Activated T-cell treated with anti-CD3 and anti-CD28 coated beads, Interleukin-2, amount 50 U/mL, for 72 hours (primary cell): ENCODE measurements around the gene CLMP. TPM values are rescaled to one million over a fixed set of nuclear protein-coding genes. Genes with fewer than 3 reads are reported as not detected.

Source experiments
- ATAC-seq, 2 donors: fragments of 150-1000 bp; cut with Tn5 transposase; replicated peaks in 1 of 2; 2 replicates each; pipeline ENCODE4 v1.10.0; 2021; ENCODE audit warnings: moderate library complexity in 2 of 2, mild to moderate bottlenecking in 1 of 2
- DNase-seq, 2 donors: peaks; one replicate each; pipeline ENCODE4 v3.0.0; 2021 to 2022; ENCODE audit warnings: mixed read lengths in 1 of 2
- H3K27ac Mint-ChIP-seq: one replicate; pipeline ENCODE4 v1.8.0; 2022; ENCODE audit warnings: mild to moderate bottlenecking, moderate library complexity, mixed read lengths
- H3K27me3 Mint-ChIP-seq: one replicate; pipeline ENCODE4 v1.8.0; 2022; ENCODE audit warnings: low read depth, mixed read lengths
- H3K36me3 Mint-ChIP-seq, 2 donors: one replicate each; pipeline ENCODE4 v1.8.0; 2022; ENCODE audit warnings: mixed read lengths in 2 of 2, mild to moderate bottlenecking in 1 of 2; ENCODE audit not compliant: insufficient read depth in 2 of 2
- H3K4me1 Mint-ChIP-seq: one replicate; pipeline ENCODE4 v1.8.0; 2022; ENCODE audit warnings: low read depth, mixed read lengths
- H3K4me3 Mint-ChIP-seq, 2 donors: one replicate each; pipeline ENCODE4 v1.8.0; 2022; ENCODE audit warnings: mild to moderate bottlenecking in 2 of 2, mixed read lengths in 2 of 2, moderate library complexity in 2 of 2
- H3K9me3 Mint-ChIP-seq, 2 donors: one replicate each; pipeline ENCODE4 v1.8.0; 2022; ENCODE audit warnings: mixed read lengths in 2 of 2
- total RNA-seq, 2 donors: library from RNA; stranded (reverse); gene quantifications; one replicate each; pipeline ENCODE4 v1.2.3, GENCODE V29; 2022

CLMP gene
- total RNA-seq, 2 donors from 2014 or later: 0.17 to 0.19 TPM

GRCh38 chr11:123052901-123053721, 141.9 kb downstream of the CLMP start:
- Mint-ChIP-seq H3K4me1 (peaks cover 40% of the 10 kb centered on the region), H3K9me3 (no peaks in the 10 kb centered on the region), H3K4me3 (no peak overlapping the region), H3K27me3 (no peaks in the 10 kb centered on the region), H3K36me3 (peaks cover 4 to 23% of the 10 kb centered on the region in 2 donors), H3K27ac (no peak overlapping the region)
- ATAC-seq: peak in 1 of 2 donors; percentile 21
- DNase-seq: peak in 1 of 2 donors; percentile 55

GRCh38 chr11:123051634-123052033, 143.4 kb downstream of the CLMP start:
- Mint-ChIP-seq H3K9me3 (no peaks in the 10 kb centered on the region), H3K36me3 (peaks cover 0 to 11% of the 10 kb centered on the region in 2 donors), H3K4me3 (no peak overlapping the region), H3K27me3 (no peaks in the 10 kb centered on the region), H3K4me1 (peaks cover 26% of the 10 kb centered on the region), H3K27ac (peak overlapping the region; percentile 85)
- no peak for ATAC-seq
- DNase-seq: no peak

DNA sequence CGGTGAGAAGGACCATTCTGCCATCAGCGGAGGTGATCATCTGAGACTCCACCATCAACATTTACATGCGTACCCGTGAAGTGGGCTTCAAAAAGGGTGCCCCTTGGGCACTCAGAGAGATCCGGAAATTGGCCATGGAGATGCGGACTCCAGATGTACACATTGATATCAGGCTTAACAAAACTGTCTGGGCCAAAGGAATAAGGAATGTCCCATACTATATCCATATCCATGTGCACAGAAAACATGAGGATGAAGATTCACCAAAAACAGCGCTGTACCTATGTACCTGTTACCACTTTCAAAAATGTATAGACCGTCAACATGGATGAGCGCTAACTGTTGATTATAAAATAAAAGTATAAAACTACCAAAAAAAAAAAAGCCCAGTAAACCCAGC, 143.9 kb downstream of the CLMP start:
- Mint-ChIP-seq H3K27me3 (no peaks in the 10 kb centered on the region), H3K27ac (no peak overlapping the region), H3K36me3 (peaks cover 0 to 7% of the 10 kb centered on the region in 2 donors), H3K9me3 (no peaks in the 10 kb centered on the region), H3K4me3 (no peak overlapping the region), H3K4me1 (peaks cover 21% of the 10 kb centered on the region)
- DNase-seq (no peak), ATAC-seq (no peak)

DNA sequence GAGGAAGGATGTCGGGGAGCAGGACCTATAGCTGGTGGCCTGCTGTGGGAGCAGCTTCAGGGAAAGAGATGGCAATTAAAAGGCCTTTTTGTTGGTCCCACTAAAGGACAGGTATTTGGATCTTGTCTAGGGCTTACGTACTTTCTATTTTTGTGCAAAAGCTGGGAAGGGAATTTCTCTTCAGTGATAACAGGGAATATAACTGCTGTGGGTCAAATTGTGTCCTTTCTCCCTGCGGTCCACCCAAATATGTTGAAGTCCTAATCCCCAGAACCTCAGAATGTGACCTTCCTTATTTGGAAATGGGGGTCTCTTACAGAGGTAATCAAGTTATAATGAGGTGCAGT, 147.1 kb downstream of the CLMP start:
- DNase-seq: no peak
- no peak for ATAC-seq
- H3K4me1 Mint-ChIP-seq: no peaks in the 10 kb centered on the region
- no peak overlapping the region for H3K4me3 Mint-ChIP-seq
- H3K9me3 Mint-ChIP-seq: no peaks in the 10 kb centered on the region
- H3K27ac Mint-ChIP-seq: no peak overlapping the region
- H3K36me3 Mint-ChIP-seq: no peaks in the 10 kb centered on the region
- H3K27me3 Mint-ChIP-seq: no peaks in the 10 kb centered on the region

DNA sequence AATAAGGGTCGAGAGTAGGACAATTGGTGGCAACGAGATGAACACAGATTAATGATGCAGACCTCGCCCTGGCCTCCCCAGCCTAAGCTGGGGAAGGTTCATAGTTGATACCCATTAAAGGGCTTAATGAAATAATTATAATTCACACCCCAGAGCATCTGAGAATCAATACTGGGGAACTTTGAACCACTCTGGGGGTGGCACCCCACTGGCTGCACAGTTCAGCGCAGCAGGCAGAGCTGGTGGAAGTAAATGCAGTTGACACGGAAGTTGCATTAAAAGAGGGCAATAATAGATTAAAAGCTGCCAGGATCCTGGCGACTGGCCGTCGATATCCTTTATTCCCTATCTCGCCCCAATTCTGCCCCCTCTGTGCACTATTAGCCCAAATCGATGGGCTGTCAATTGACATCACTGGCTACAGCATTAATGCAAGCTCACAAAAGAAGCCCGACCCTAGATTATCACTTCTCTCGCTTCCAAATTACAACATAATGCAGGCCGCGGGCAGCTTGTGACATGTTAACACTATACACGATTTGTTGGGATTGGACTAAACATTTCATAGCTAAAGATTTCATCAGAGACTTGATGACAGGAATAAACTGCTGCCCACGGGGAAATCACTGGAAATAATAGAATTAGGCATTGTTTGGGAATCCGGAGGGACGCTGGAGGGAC, 147.6 kb downstream of the CLMP start:
- H3K27ac Mint-ChIP-seq: no peak overlapping the region
- ATAC-seq: no peak

DNA sequence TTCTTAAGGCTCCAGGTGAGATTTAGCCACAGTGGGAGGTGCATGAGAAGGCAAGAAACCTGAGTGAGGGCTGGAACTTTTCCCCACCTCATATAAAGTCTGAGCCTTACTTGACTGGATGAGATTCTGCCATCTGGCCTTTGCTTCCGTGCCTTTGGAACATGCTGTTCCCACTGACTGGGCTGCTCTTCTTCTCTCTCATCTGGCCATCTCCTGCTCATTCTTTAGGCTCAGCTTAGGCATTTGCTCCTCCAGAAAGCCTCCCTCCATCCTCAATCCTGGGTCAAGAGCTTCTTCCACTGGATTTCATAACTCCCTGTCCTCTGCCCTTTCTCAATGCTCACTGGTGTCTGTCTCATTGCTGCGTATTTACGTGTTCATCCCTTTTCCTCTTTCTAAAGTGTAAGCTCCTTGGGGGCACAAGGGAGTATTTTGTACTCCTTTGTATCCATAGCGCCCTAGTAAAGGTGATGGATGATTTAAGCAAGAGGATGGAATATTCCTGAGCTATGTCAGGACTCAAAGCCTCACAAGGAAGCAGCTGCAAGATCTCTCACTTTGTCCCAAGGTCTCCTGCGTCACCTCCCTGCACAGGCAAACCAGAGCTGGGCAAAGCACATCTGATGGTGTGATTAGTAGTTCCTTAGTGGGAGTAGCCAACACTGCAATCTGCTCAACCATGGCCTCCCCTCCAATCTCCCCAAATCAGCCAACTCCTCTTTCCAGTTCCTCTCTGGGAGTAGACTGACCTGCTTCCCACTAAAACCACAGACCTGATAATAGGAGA, 148.4 kb downstream of the CLMP start:
- Mint-ChIP-seq H3K27ac (no peak overlapping the region), H3K9me3 (no peaks in the 10 kb centered on the region), H3K36me3 (no peaks in the 10 kb centered on the region), H3K4me3 (no peak overlapping the region), H3K27me3 (no peaks in the 10 kb centered on the region), H3K4me1 (no peaks in the 10 kb centered on the region)
- no peak for DNase-seq
- no peak for ATAC-seq

More for the DNA sequence above, 147.6 kb downstream of the CLMP start:
- H3K4me3 Mint-ChIP-seq: no peak overlapping the region
- H3K9me3 Mint-ChIP-seq: no peaks in the 10 kb centered on the region
- DNase-seq: no peak
- H3K36me3 Mint-ChIP-seq: no peaks in the 10 kb centered on the region
- H3K27me3 Mint-ChIP-seq: no peaks in the 10 kb centered on the region
- no peaks in the 10 kb centered on the region for H3K4me1 Mint-ChIP-seq

GRCh38 chr11:123045101-123045500, 149.9 kb downstream of the CLMP start:
- Mint-ChIP-seq H3K27ac (no peak overlapping the region), H3K4me1 (no peaks in the 10 kb centered on the region), H3K27me3 (no peaks in the 10 kb centered on the region), H3K36me3 (no peaks in the 10 kb centered on the region), H3K9me3 (no peaks in the 10 kb centered on the region), H3K4me3 (no peak overlapping the region)
- no peak for DNase-seq
- ATAC-seq: no peak

DNA sequence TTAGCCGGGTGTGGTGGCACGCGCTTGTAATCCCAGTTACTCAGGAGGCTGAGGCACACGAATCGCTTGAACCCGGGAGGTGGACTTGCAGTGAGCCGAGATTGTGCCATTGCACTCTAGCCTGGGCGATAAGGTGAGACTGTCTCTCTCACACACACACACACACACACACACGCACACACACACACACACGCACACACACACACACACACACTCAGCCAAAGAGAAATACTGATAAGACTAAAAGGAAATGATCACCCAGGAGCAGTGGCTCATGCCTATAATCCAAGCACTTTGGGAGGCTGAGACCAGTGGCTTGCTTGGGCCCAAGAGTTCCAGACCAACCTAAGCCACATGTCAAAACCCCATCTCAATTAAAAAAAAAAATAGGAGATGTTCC, 153.9 kb downstream of the CLMP start:
- no peak overlapping the region for H3K4me3 Mint-ChIP-seq
- DNase-seq (no peak), ATAC-seq (no peak)
- H3K27ac Mint-ChIP-seq: no peak overlapping the region
- no peaks in the 10 kb centered on the region for H3K4me1 Mint-ChIP-seq
- H3K36me3 Mint-ChIP-seq: no peaks in the 10 kb centered on the region
- H3K9me3 Mint-ChIP-seq: no peaks in the 10 kb centered on the region
- H3K27me3 Mint-ChIP-seq: no peaks in the 10 kb centered on the region

DNA sequence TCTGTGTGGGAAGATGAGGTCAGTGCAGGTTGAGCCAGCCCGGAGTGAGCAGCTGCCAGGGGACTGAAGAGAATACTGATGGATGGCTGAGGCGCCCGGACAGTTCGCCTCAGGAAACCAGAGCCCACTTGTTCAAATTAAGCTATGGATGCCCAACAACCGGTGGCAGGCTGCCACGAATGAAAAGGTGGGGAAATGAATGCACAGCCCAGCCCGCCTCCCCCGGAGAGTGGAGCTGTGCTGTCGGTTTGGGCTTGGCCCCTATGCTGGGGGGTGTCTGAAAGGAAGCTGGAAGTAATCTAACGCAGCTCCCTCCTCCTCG, 155.0 kb downstream of the CLMP start:
- no peaks in the 10 kb centered on the region for H3K27me3 Mint-ChIP-seq
- no peak overlapping the region for H3K4me3 Mint-ChIP-seq
- no peaks in the 10 kb centered on the region for H3K9me3 Mint-ChIP-seq
- no peaks in the 10 kb centered on the region for H3K36me3 Mint-ChIP-seq
- no peak overlapping the region for H3K27ac Mint-ChIP-seq
- no peak for DNase-seq
- ATAC-seq: no peak
- H3K4me1 Mint-ChIP-seq: no peaks in the 10 kb centered on the region

GRCh38 chr11:123035831-123036230, 159.2 kb downstream of the CLMP start:
- H3K4me1 Mint-ChIP-seq: no peaks in the 10 kb centered on the region
- no peak for ATAC-seq
- no peak for DNase-seq
- no peak overlapping the region for H3K4me3 Mint-ChIP-seq
- no peaks in the 10 kb centered on the region for H3K36me3 Mint-ChIP-seq
- no peaks in the 10 kb centered on the region for H3K27me3 Mint-ChIP-seq
- no peak overlapping the region for H3K27ac Mint-ChIP-seq
- H3K9me3 Mint-ChIP-seq: no peaks in the 10 kb centered on the region

DNA sequence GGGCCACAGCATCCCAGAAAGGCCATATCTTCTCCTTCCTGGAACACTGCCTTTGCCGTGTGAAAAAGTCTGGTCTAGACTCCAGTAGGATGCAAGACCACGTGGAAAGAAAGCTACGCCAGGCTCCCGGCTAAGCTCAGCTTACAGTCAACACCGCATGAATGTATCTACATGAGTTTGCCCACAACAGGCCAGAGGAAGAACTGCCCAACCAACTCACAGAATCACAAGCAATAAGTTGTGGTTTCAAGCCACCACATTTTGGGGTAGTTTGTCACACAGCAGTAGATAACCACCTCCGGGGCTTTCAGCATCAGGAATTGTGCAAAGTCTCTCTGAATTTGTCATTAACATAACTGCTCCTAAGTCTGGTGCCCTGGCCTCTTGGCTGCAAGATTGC, 160.5 kb downstream of the CLMP start:
- no peaks in the 10 kb centered on the region for H3K9me3 Mint-ChIP-seq
- peaks cover under 1% of the 10 kb centered on the region for H3K4me1 Mint-ChIP-seq
- DNase-seq (no peak), ATAC-seq (peak in 1 of 2 donors; percentile 17)
- no peaks in the 10 kb centered on the region for H3K27me3 Mint-ChIP-seq
- no peak overlapping the region for H3K4me3 Mint-ChIP-seq
- no peaks in the 10 kb centered on the region for H3K36me3 Mint-ChIP-seq
- no peak overlapping the region for H3K27ac Mint-ChIP-seq

DNA sequence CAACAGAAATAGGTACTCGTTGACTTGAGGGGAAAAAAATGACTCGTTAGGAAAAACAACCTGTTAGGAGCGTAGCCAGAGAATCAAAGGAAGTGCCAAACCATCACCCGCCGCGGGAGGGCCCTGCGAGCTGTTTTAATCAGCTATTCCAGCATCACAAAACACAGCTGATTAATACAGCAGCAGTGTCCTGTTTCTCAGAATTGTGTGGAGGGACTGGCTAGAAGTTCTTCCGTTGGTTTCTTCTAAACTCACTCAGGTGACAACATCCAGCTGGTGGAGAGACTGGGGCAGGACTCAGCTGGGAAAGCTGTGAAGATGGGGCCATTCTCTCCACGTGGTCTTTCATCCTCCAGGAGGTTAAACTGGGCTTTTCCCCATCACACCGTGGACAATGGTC, 161.2 kb downstream of the CLMP start:
- Mint-ChIP-seq H3K27me3 (no peaks in the 10 kb centered on the region), H3K4me1 (peaks cover 7% of the 10 kb centered on the region), H3K9me3 (no peaks in the 10 kb centered on the region), H3K36me3 (no peaks in the 10 kb centered on the region), H3K4me3 (no peak overlapping the region), H3K27ac (no peak overlapping the region)
- peak in 1 of 2 donors; percentile 48 for ATAC-seq
- DNase-seq: no peak

- no peak overlapping the region for H3K4me3 Mint-ChIP-seq
- H3K27ac Mint-ChIP-seq: no peak overlapping the region
- no peaks in the 10 kb centered on the region for H3K9me3 Mint-ChIP-seq
- DNase-seq (no peak), ATAC-seq (no peak)
- no peaks in the 10 kb centered on the region for H3K36me3 Mint-ChIP-seq
- no peaks in the 10 kb centered on the region for H3K27me3 Mint-ChIP-seq
- peaks cover 14% of the 10 kb centered on the region for H3K4me1 Mint-ChIP-seq
Observed at GRCh38 chr11:123030517-123030916, 164.5 kb downstream of the CLMP start.
